KMS-11 (cell line): ENCODE data around the gene SLC2A9.

Experiments used
- H2AFZ ChIP-seq: fragments of 200-600 bp; sonication (generic); 2 replicates; pipeline ENCODE4 v1.6.1; 2016; ENCODE audit warnings: antibody characterized with exemption, mixed run types, low read depth
- H3K27ac ChIP-seq: fragments of 200-600 bp; sonication (generic); 2 replicates; pipeline ENCODE4 v1.6.1; 2016; ENCODE audit warnings: mild to moderate bottlenecking, mixed run types
- H3K27me3 ChIP-seq: fragments of 200-600 bp; sonication (generic); 2 replicates; pipeline ENCODE4 v1.6.1; 2017; ENCODE audit warnings: mild to moderate bottlenecking, low read depth, mixed run types, moderate library complexity; ENCODE audit not compliant: insufficient read depth
- H3K36me3 ChIP-seq: fragments of 200-600 bp; sonication (generic); 2 replicates; pipeline ENCODE4 v1.6.1; 2017; ENCODE audit warnings: mild to moderate bottlenecking, mixed run types; ENCODE audit not compliant: insufficient read depth
- H3K4me1 ChIP-seq: fragments of 200-600 bp; sonication (generic); 2 replicates; pipeline ENCODE4 v1.6.1; 2016; ENCODE audit warnings: mild to moderate bottlenecking, low read depth, mixed run types; ENCODE audit not compliant: poor library complexity, severe bottlenecking
- H3K4me2 ChIP-seq: fragments of 200-600 bp; sonication (generic); 2 replicates; pipeline ENCODE4 v1.7.0; 2016; ENCODE audit warnings: mild to moderate bottlenecking, mixed run types
- H3K4me3 ChIP-seq: fragments of 200-600 bp; sonication (generic); IDR thresholded peaks from 2 replicates; pipeline ENCODE4 v1.6.1; 2017; ENCODE audit warnings: low read depth, low read length, mixed read lengths; ENCODE audit not compliant: insufficient read depth
- H3K79me2 ChIP-seq: fragments of 200-600 bp; sonication (generic); 2 replicates; pipeline ENCODE4 v1.6.1; 2016; ENCODE audit warnings: low read depth, mixed run types; ENCODE audit not compliant: insufficient read depth
- H3K9ac ChIP-seq: fragments of 200-600 bp; sonication (generic); 2 replicates; pipeline ENCODE4 v1.6.1; 2016; ENCODE audit warnings: mild to moderate bottlenecking, mixed run types
- H4K20me1 ChIP-seq: fragments of 200-600 bp; sonication (generic); 2 replicates; pipeline ENCODE4 v1.6.1; 2016; ENCODE audit warnings: mild to moderate bottlenecking, mixed run types; ENCODE audit not compliant: insufficient read depth
- TF ChIP-seq, protein P1 (sequence below): fragments of 200-600 bp; sonication (generic); conservative IDR thresholded peaks from 2 replicates; pipeline ENCODE4 v1.6.1; 2017; ENCODE audit warnings: low read depth, mild to moderate bottlenecking, antibody characterized with exemption, low read length, moderate library complexity, mixed read lengths

SLC2A9 gene

DNA sequence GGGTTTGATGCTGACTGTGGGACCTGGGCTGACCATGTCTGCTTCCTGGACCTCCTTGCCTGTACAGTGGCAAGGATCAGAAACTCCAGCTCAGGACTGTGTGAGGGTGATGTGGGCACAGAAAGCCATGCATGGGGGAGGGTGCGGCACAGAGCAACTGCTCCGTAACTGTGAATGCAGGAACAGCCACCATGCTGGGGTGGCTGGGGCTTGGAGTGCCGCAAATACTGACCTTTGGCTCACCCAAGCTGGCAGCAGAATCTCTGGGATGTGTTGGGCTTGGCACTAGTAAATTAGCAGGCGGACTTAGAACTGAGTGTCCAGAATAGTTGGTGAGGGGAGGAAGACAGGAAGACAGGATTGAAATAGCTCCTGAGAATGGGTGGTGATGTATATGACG, 187.9 kb downstream of the SLC2A9 start:
- TF ChIP-seq, protein P1, sequence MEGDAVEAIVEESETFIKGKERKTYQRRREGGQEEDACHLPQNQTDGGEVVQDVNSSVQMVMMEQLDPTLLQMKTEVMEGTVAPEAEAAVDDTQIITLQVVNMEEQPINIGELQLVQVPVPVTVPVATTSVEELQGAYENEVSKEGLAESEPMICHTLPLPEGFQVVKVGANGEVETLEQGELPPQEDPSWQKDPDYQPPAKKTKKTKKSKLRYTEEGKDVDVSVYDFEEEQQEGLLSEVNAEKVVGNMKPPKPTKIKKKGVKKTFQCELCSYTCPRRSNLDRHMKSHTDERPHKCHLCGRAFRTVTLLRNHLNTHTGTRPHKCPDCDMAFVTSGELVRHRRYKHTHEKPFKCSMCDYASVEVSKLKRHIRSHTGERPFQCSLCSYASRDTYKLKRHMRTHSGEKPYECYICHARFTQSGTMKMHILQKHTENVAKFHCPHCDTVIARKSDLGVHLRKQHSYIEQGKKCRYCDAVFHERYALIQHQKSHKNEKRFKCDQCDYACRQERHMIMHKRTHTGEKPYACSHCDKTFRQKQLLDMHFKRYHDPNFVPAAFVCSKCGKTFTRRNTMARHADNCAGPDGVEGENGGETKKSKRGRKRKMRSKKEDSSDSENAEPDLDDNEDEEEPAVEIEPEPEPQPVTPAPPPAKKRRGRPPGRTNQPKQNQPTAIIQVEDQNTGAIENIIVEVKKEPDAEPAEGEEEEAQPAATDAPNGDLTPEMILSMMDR = no peak
- H3K9ac ChIP-seq = no peak overlapping the region
- H2AFZ ChIP-seq = no peak overlapping the region
- no peak overlapping the region for H3K27ac ChIP-seq
- H4K20me1 ChIP-seq = no peaks in the 10 kb centered on the region
- no peaks in the 10 kb centered on the region for H3K27me3 ChIP-seq
- H3K4me2 ChIP-seq = no peak overlapping the region
- no peaks in the 10 kb centered on the region for H3K36me3 ChIP-seq
- H3K79me2 ChIP-seq = no peaks in the 10 kb centered on the region
- H3K4me1 ChIP-seq = no peaks in the 10 kb centered on the region
- no peak overlapping the region for H3K4me3 ChIP-seq

GRCh38 chr4:9832640-9833039, 188.7 kb downstream of the SLC2A9 start:
- Histone ChIP-seq H3K27me3 (no peaks in the 10 kb centered on the region), H3K27ac (no peak overlapping the region), H2AFZ (no peak overlapping the region), H3K79me2 (no peaks in the 10 kb centered on the region), H3K4me1 (no peaks in the 10 kb centered on the region), H3K4me3 (no peak overlapping the region), H3K9ac (no peak overlapping the region), H3K36me3 (no peaks in the 10 kb centered on the region), H3K4me2 (no peak overlapping the region), H4K20me1 (no peaks in the 10 kb centered on the region)
- TF ChIP-seq, protein P1 = no peak

- no peaks in the 10 kb centered on the region for H3K4me1 ChIP-seq
- no peak overlapping the region for H3K27ac ChIP-seq
- H3K4me3 ChIP-seq = no peak overlapping the region
- no peak overlapping the region for H2AFZ ChIP-seq
- no peaks in the 10 kb centered on the region for H3K79me2 ChIP-seq
- no peak overlapping the region for H3K4me2 ChIP-seq
- TF ChIP-seq, protein P1 = no peak
- H3K36me3 ChIP-seq = no peaks in the 10 kb centered on the region
- H3K27me3 ChIP-seq = no peaks in the 10 kb centered on the region
- no peaks in the 10 kb centered on the region for H4K20me1 ChIP-seq
- H3K9ac ChIP-seq = no peak overlapping the region
These were observed 194.7 kb downstream of the SLC2A9 start for GRCh38 chr4:9826551-9826950.

DNA sequence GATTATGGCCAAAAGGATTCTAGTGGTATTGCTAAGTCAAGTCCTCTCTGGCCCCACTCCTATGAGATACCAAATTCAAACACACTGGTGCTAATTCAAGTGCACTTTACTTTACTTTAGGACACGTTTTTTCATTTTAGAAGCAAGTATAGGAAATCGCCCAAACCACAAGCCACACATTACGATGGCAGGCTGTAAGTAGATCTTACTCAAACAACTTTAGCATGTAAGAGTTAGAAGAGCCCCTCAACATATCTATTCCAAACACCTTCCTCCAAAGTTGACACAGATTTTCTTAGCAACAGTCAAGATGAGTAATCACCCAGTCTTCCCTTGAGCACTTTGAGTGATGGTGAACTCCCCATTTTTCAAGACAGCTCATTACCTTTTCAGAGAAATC, 196.2 kb downstream of the SLC2A9 start:
- H3K4me2 ChIP-seq = no peak overlapping the region
- H4K20me1 ChIP-seq = no peaks in the 10 kb centered on the region
- H3K9ac ChIP-seq = no peak overlapping the region
- no peaks in the 10 kb centered on the region for H3K27me3 ChIP-seq
- no peaks in the 10 kb centered on the region for H3K79me2 ChIP-seq
- no peak overlapping the region for H3K27ac ChIP-seq
- H2AFZ ChIP-seq = no peak overlapping the region
- no peak overlapping the region for H3K4me3 ChIP-seq
- TF ChIP-seq, protein P1 = no peak
- H3K4me1 ChIP-seq = no peaks in the 10 kb centered on the region
- no peaks in the 10 kb centered on the region for H3K36me3 ChIP-seq

DNA sequence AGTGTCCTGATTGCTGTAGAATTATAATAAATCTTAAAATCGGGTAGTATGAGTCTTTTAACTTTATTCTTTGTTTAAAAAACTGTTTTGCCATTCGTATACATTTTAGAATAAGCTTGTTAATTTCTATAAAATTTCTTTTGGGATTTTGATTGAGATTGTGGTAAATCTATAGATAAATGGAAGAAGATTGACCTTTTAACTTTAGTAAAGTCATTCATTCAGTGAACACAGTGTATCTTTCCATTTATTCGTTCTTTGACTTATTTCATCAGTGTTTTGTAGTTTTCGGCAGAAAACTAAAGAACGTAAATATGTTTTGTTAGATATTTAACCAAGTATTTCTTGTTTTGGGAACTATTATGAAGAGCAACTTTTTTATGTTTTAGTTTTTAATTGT, 201.0 kb downstream of the SLC2A9 start:
- TF ChIP-seq, protein P1 = no peak
- Histone ChIP-seq H3K79me2 (no peaks in the 10 kb centered on the region), H4K20me1 (no peaks in the 10 kb centered on the region), H3K27ac (no peak overlapping the region), H2AFZ (no peak overlapping the region), H3K4me3 (no peak overlapping the region), H3K27me3 (no peaks in the 10 kb centered on the region), H3K9ac (no peak overlapping the region), H3K4me2 (no peak overlapping the region), H3K36me3 (no peaks in the 10 kb centered on the region), H3K4me1 (no peaks in the 10 kb centered on the region)
